ENCODE measurements around the gene CITED4.

GRCh38 chr1:40857737-40858136 lies 4.4 kb downstream of the CITED4 start:
- TF ChIP-seq MAX (IDR thresholded peaks at IDR 0.05; ENCODE audit: insufficient read depth, insufficient read length) = no peak
- no peak for TF ChIP-seq CTCF (IDR thresholded peaks at IDR 0.05; ENCODE audit: extremely low read depth in 1 of 2, insufficient read depth in 1 of 2, low read depth in 1 of 2, low read length in 2 of 2)
- TF ChIP-seq EZH2 (IDR thresholded peaks at IDR 0.05; ENCODE audit: borderline replicate concordance, low read depth, low read length, severe bottlenecking) = no peak
- no peak for TF ChIP-seq JUN (IDR thresholded peaks at IDR 0.05; ENCODE audit: borderline replicate concordance, insufficient read depth, insufficient read length, low read depth)
- no peak for TF ChIP-seq POLR2AphosphoS5 (IDR thresholded peaks at IDR 0.05; ENCODE audit: insufficient read depth, low read depth, low read length)
- TF ChIP-seq POLR2A (IDR thresholded peaks at IDR 0.05; ENCODE audit: low read depth, low read length) = no peak
- no peak for TF ChIP-seq GATA2 (IDR thresholded peaks at IDR 0.05; ENCODE audit: insufficient read depth, insufficient read length, low read depth, low read length)
